Hepatocyte (in vitro differentiated cells): ENCODE results near the gene DELE1.

Experiments used
- CTCF ChIP-seq: fragments of 200-600 bp; sonication (generic); IDR thresholded peaks from 2 replicates; pipeline ENCODE4 v1.5.1; 2016; ENCODE audit warnings: antibody characterized with exemption, mild to moderate bottlenecking; ENCODE audit not compliant: poor library complexity
- EZH2 ChIP-seq: fragments of 200-600 bp; sonication (generic); IDR thresholded peaks from 2 replicates; pipeline ENCODE4 v1.6.1; 2016; ENCODE audit warnings: antibody characterized with exemption, mild to moderate bottlenecking, borderline replicate concordance
- EZH2phosphoT487 ChIP-seq: fragments of 200-600 bp; sonication (generic); IDR thresholded peaks from one replicate; pipeline ENCODE4 v1.6.1; 2018; ENCODE audit warnings: antibody characterized with exemption, mild to moderate bottlenecking, low read depth, moderate library complexity; ENCODE audit not compliant: unreplicated experiment, severe bottlenecking

- TF ChIP-seq CTCF = no peak
- TF ChIP-seq EZH2 = no peak
- TF ChIP-seq EZH2phosphoT487 = no peak
Observed at GRCh38 chr5:141913560-141914198, 10.0 kb upstream of the DELE1 start.
